ENCODE results near the gene FLNA. TPM values are rescaled to one million over a fixed set of nuclear protein-coding genes. Genes with fewer than 3 reads are reported as not detected.

Gene FLNA
- total RNA-seq, 2 donors from 2014 or later: 1,074 to 1,251 TPM

GRCh38 chrX:154354516-154354915 lies 19.9 kb downstream of the FLNA start:
- H3K27ac ChIP-seq (ENCODE audit: low read depth, low read length): no peak overlapping the region
- H3K9me3 ChIP-seq (ENCODE audit: control insufficient read depth, low read length): no peaks in the 10 kb centered on the region
- no peak overlapping the region for H3K9ac ChIP-seq (ENCODE audit: extremely low read depth, low read length, poor library complexity, severe bottlenecking)
- H3K36me3 ChIP-seq (ENCODE audit: control insufficient read depth, insufficient read depth, low read length): peaks cover 70% of the 10 kb centered on the region
- no peaks in the 10 kb centered on the region for H3K4me1 ChIP-seq (ENCODE audit: control insufficient read depth, insufficient read depth, low read length)
- no peak for DNase-seq
- Mint-ChIP-seq H3K27ac (no peak overlapping the region), H3K36me3 (ENCODE audit: low read depth) (peaks cover 41% of the 10 kb centered on the region), H3K4me3 (no peak overlapping the region), H3K27me3 (ENCODE audit: insufficient read depth) (no peaks in the 10 kb centered on the region), H3K9me3 (peaks cover 52% of the 10 kb centered on the region), H3K4me1 (no peaks in the 10 kb centered on the region)
- WGBS, 2 experiments (ENCODE audit: insufficient coverage in 1 of 2, insufficient read length in 1 of 2): 92 to 95% methylated on average over 8 to 13 of the region's 13 CpGs
- no peak for TF ChIP-seq CTCF (conservative IDR thresholded peaks at IDR 0.05)
- no peak overlapping the region for H3K4me3 ChIP-seq (ENCODE audit: low read length)
- no peaks in the 10 kb centered on the region for H3K27me3 ChIP-seq (ENCODE audit: control insufficient read depth, insufficient read depth, low read length, poor library complexity, severe bottlenecking)

GRCh38 chrX:154354013-154354412 lies 20.4 kb downstream of the FLNA start:
- Histone ChIP-seq H3K4me3 (ENCODE audit: low read length) (no peak overlapping the region), H3K27me3 (ENCODE audit: control insufficient read depth, insufficient read depth, low read length, poor library complexity, severe bottlenecking) (no peaks in the 10 kb centered on the region), H3K4me1 (ENCODE audit: control insufficient read depth, insufficient read depth, low read length) (no peaks in the 10 kb centered on the region), H3K27ac (ENCODE audit: low read depth, low read length) (no peak overlapping the region), H3K9ac (ENCODE audit: extremely low read depth, low read length, poor library complexity, severe bottlenecking) (no peak overlapping the region), H3K36me3 (ENCODE audit: control insufficient read depth, insufficient read depth, low read length) (peaks cover 72% of the 10 kb centered on the region), H3K9me3 (ENCODE audit: control insufficient read depth, low read length) (no peaks in the 10 kb centered on the region)
- TF ChIP-seq CTCF (conservative IDR thresholded peaks at IDR 0.05): no peak
- Mint-ChIP-seq H3K9me3 (peaks cover 51% of the 10 kb centered on the region), H3K27ac (no peak overlapping the region), H3K4me3 (no peak overlapping the region), H3K36me3 (ENCODE audit: low read depth) (peaks cover 40% of the 10 kb centered on the region), H3K4me1 (no peaks in the 10 kb centered on the region), H3K27me3 (ENCODE audit: insufficient read depth) (no peaks in the 10 kb centered on the region)
- WGBS, 2 experiments (ENCODE audit: insufficient coverage in 1 of 2, insufficient read length in 1 of 2): 80 to 96% methylated on average over 1 to 14 of the region's 14 CpGs
- no peak for DNase-seq

- Mint-ChIP-seq H3K9me3 (peaks cover 45% of the 10 kb centered on the region), H3K27me3 (ENCODE audit: insufficient read depth) (no peaks in the 10 kb centered on the region)
- no peaks in the 10 kb centered on the region for H3K9me3 ChIP-seq (ENCODE audit: control insufficient read depth, low read length)
These were observed 21.1 kb downstream of the FLNA start for GRCh38 chrX:154353172-154353843.

More at GRCh38 chrX:154353172-154353843, 21.1 kb downstream of the FLNA start:
- no peak overlapping the region for H3K27ac ChIP-seq (ENCODE audit: low read depth, low read length)
- Mint-ChIP-seq H3K36me3 (ENCODE audit: low read depth) (peaks cover 38% of the 10 kb centered on the region), H3K27ac (peak overlapping the region; percentile 30), H3K4me3 (no peak overlapping the region), H3K4me1 (no peaks in the 10 kb centered on the region)
- H3K36me3 ChIP-seq (ENCODE audit: control insufficient read depth, insufficient read depth, low read length): peaks cover 67% of the 10 kb centered on the region
- H3K4me1 ChIP-seq (ENCODE audit: control insufficient read depth, insufficient read depth, low read length): no peaks in the 10 kb centered on the region
- no peak overlapping the region for H3K9ac ChIP-seq (ENCODE audit: extremely low read depth, low read length, poor library complexity, severe bottlenecking)
- no peak overlapping the region for H3K4me3 ChIP-seq (ENCODE audit: low read length)
- 96 to 100% methylated on average over 10 to 24 of the region's 24 CpGs for WGBS, 2 experiments (ENCODE audit: insufficient coverage in 1 of 2, insufficient read length in 1 of 2)
- TF ChIP-seq CTCF (conservative IDR thresholded peaks at IDR 0.05): no peak
- no peaks in the 10 kb centered on the region for H3K27me3 ChIP-seq (ENCODE audit: control insufficient read depth, insufficient read depth, low read length, poor library complexity, severe bottlenecking)
- DNase-seq: no peak
